SU-DHL-6 (cell line): ENCODE results near the gene AKAP12.

ENCODE experiments used
- H2AFZ ChIP-seq: fragments of 200-600 bp; sonication (generic); 2 replicates; pipeline ENCODE4 v1.6.1; 2014; ENCODE audit warnings: low read depth, mild to moderate bottlenecking, moderate library complexity, mixed read lengths, antibody characterized with exemption, low read length; ENCODE audit not compliant: severe bottlenecking
- H3F3A ChIP-seq: fragments of 200-600 bp; shearing (Covaris generic); 2 replicates; pipeline ENCODE4 v1.6.0; 2016; ENCODE audit warnings: antibody characterized with exemption, mild to moderate bottlenecking; ENCODE audit not compliant: insufficient read depth
- H3K27ac ChIP-seq: fragments of 200-600 bp; sonication (generic); 2 replicates; pipeline ENCODE4 v1.5.1; 2016; ENCODE audit warnings: low read depth, mild to moderate bottlenecking, low read length, moderate library complexity, mixed read lengths
- H3K27me3 ChIP-seq: fragments of 200-600 bp; sonication (generic), shearing (Covaris generic); 2 replicates; pipeline ENCODE4 v1.6.0; 2014; ENCODE audit warnings: mild to moderate bottlenecking, low read length
- H3K36me3 ChIP-seq: fragments of 200-600 bp; sonication (generic); 2 replicates; pipeline ENCODE4 v1.6.1; 2014; ENCODE audit warnings: mild to moderate bottlenecking, low read length, mixed read lengths
- H3K4me2 ChIP-seq: fragments of 300-600, 200-600 bp; shearing (Covaris generic), sonication (generic); 2 replicates; pipeline ENCODE4 v1.6.0; 2014; ENCODE audit warnings: low read length, low read depth, mild to moderate bottlenecking; ENCODE audit not compliant: poor library complexity, severe bottlenecking
- H3K4me3 ChIP-seq: fragments of 200-600 bp; sonication (generic); 2 replicates; pipeline ENCODE4 v1.5.1; 2014; ENCODE audit warnings: antibody characterized with exemption, low read length, mild to moderate bottlenecking, mixed read lengths; ENCODE audit not compliant: insufficient read depth, poor library complexity, severe bottlenecking
- H3K79me2 ChIP-seq: fragments of 200-600 bp; sonication (generic); 2 replicates; pipeline ENCODE4 v1.6.1; 2014; ENCODE audit warnings: mild to moderate bottlenecking, low read length, moderate library complexity; ENCODE audit not compliant: insufficient read depth
- H3K9ac ChIP-seq: fragments of 200-600 bp; sonication (generic); 2 replicates; pipeline ENCODE4 v1.7.0; 2014; ENCODE audit warnings: mild to moderate bottlenecking, low read length
- H3K9me2 ChIP-seq: fragments of 200-600 bp; sonication (generic); replicated peaks from 2 replicates; pipeline ENCODE4 v1.6.1; 2014; ENCODE audit warnings: low read length; ENCODE audit not compliant: insufficient read depth
- H3K9me3 ChIP-seq: fragments of 200-600 bp; sonication (generic); 2 replicates; pipeline ENCODE4 v1.6.1; 2014; ENCODE audit warnings: low read length, mixed read lengths; ENCODE audit not compliant: insufficient read depth
- H4K20me1 ChIP-seq: fragments of 200-600 bp; sonication (generic); 2 replicates; pipeline ENCODE4 v1.6.1; 2014; ENCODE audit warnings: low read depth, mild to moderate bottlenecking, antibody characterized with exemption, low read length, moderate library complexity, mixed read lengths
- CTCF ChIP-seq: fragments of 200-600 bp; sonication (generic); IDR thresholded peaks from one replicate; pipeline ENCODE4 v1.5.1; 2017; ENCODE audit warnings: antibody characterized with exemption, mild to moderate bottlenecking, low read length, moderate library complexity; ENCODE audit not compliant: insufficient read depth, poor library complexity, severe bottlenecking
- EZH2phosphoT487 ChIP-seq: fragments of 200-600 bp; sonication (generic), shearing (Covaris generic); conservative IDR thresholded peaks from 2 replicates; pipeline ENCODE4 v1.6.1; 2018; ENCODE audit warnings: mild to moderate bottlenecking, antibody characterized with exemption, low read length, moderate library complexity, mixed read lengths

AKAP12 gene

GRCh38 chr6:151228788-151229400 lies 10.9 kb upstream of the AKAP12 start:
- Histone ChIP-seq H3F3A (no peaks in the 10 kb centered on the region), H2AFZ (no peak overlapping the region), H4K20me1 (no peaks in the 10 kb centered on the region), H3K9me2 (no peaks in the 10 kb centered on the region), H3K9me3 (no peaks in the 10 kb centered on the region), H3K9ac (no peak overlapping the region), H3K27me3 (no peaks in the 10 kb centered on the region), H3K4me3 (no peak overlapping the region), H3K4me2 (no peak overlapping the region), H3K36me3 (no peaks in the 10 kb centered on the region), H3K79me2 (no peaks in the 10 kb centered on the region), H3K27ac (no peak overlapping the region)
- TF ChIP-seq CTCF (no peak), EZH2phosphoT487 (no peak)

GRCh38 chr6:151229401-151230276 lies 10.1 kb upstream of the AKAP12 start:
- Histone ChIP-seq H3K79me2 (no peaks in the 10 kb centered on the region), H3K9ac (no peak overlapping the region), H3K4me3 (no peak overlapping the region), H3K27me3 (no peaks in the 10 kb centered on the region), H2AFZ (no peak overlapping the region), H3K27ac (no peak overlapping the region), H4K20me1 (no peaks in the 10 kb centered on the region), H3K4me2 (no peak overlapping the region), H3K9me3 (no peaks in the 10 kb centered on the region), H3F3A (no peaks in the 10 kb centered on the region), H3K36me3 (no peaks in the 10 kb centered on the region), H3K9me2 (no peaks in the 10 kb centered on the region)
- TF ChIP-seq CTCF (no peak), EZH2phosphoT487 (no peak)

GRCh38 chr6:151230277-151230577 lies 9.5 kb upstream of the AKAP12 start:
- Histone ChIP-seq H3F3A (no peaks in the 10 kb centered on the region), H3K79me2 (no peaks in the 10 kb centered on the region), H3K9me2 (no peaks in the 10 kb centered on the region), H3K4me2 (no peak overlapping the region), H3K27ac (no peak overlapping the region), H2AFZ (no peak overlapping the region), H3K9ac (no peak overlapping the region), H3K4me3 (no peak overlapping the region), H3K27me3 (no peaks in the 10 kb centered on the region), H4K20me1 (no peaks in the 10 kb centered on the region), H3K36me3 (no peaks in the 10 kb centered on the region), H3K9me3 (no peaks in the 10 kb centered on the region)
- no peak for TF ChIP-seq CTCF
- no peak for TF ChIP-seq EZH2phosphoT487
